GM19025 (cell line): Measurements from ENCODE around the gene AKAP8.
"Not testable (repeated sequence)": the region's sequence is repeated elsewhere in the genome, so short reads cannot be mapped to it uniquely, and the experiment has no call there.

ENCODE experiments used
- ATAC-seq: cut with Tn5 transposase; IDR thresholded peaks from one replicate; pipeline ENCODE4 v1.9.1; 2021; ENCODE audit warnings: mild to moderate bottlenecking, low read depth, moderate library complexity; ENCODE audit not compliant: unreplicated experiment

Gene AKAP8

GRCh38 chr19:15404097-15404779, 24.7 kb upstream of the AKAP8 start:
- ATAC-seq: no peak

- no peak for ATAC-seq
Measured at GRCh38 chr19:15403151-15403531, 23.6 kb upstream of the AKAP8 start.

GRCh38 chr19:15402411-15403150, 23.0 kb upstream of the AKAP8 start:
- no peak for ATAC-seq

GRCh38 chr19:15401397-15401710, 21.8 kb upstream of the AKAP8 start:
- ATAC-seq: no peak

- no peak for ATAC-seq
Measured at GRCh38 chr19:15400521-15401396, 21.2 kb upstream of the AKAP8 start.

- ATAC-seq: no peak
Measured at GRCh38 chr19:15399635-15400034, 20.0 kb upstream of the AKAP8 start.

GRCh38 chr19:15399234-15399515, 19.6 kb upstream of the AKAP8 start:
- ATAC-seq: no peak

- no peak for ATAC-seq
Measured at GRCh38 chr19:15398501-15399233, 19.1 kb upstream of the AKAP8 start.

- ATAC-seq: no peak
Measured at GRCh38 chr19:15397782-15398181, 18.2 kb upstream of the AKAP8 start.

- no peak for ATAC-seq
Measured at GRCh38 chr19:15397236-15397635, 17.6 kb upstream of the AKAP8 start.

GRCh38 chr19:15396436-15396835, 16.8 kb upstream of the AKAP8 start:
- ATAC-seq: no peak

- not testable (repeated sequence) for ATAC-seq
Measured at GRCh38 chr19:15395251-15395650, 15.7 kb upstream of the AKAP8 start.

GRCh38 chr19:15394426-15394825, 14.8 kb upstream of the AKAP8 start:
- no peak for ATAC-seq

GRCh38 chr19:15393963-15394362, 14.4 kb upstream of the AKAP8 start:
- no peak for ATAC-seq

- ATAC-seq: no peak
Measured at GRCh38 chr19:15390814-15391213, 11.2 kb upstream of the AKAP8 start.

GRCh38 chr19:15381864-15382263, 2.3 kb upstream of the AKAP8 start:
- ATAC-seq: no peak

- ATAC-seq: no peak
Measured at GRCh38 chr19:15381429-15381828, 1.8 kb upstream of the AKAP8 start.

GRCh38 chr19:15379999-15380647, 536 bp upstream of the AKAP8 start:
- ATAC-seq: peak; percentile 6

GRCh38 chr19:15378534-15379082, 979 bp downstream of the AKAP8 start:
- no peak for ATAC-seq

GRCh38 chr19:15374796-15375440, 4.7 kb downstream of the AKAP8 start:
- ATAC-seq: no peak
